ENCODE results near the gene TMCO5A.

Gene TMCO5A

GRCh38 chr15:37978231-37978630 is 43.8 kb downstream of the TMCO5A start:
- no peak for DNase-seq

- DNase-seq, result no peak
Observed at GRCh38 chr15:37979671-37980409, 45.4 kb downstream of the TMCO5A start.

GRCh38 chr15:37981201-37981600 is 46.8 kb downstream of the TMCO5A start:
- no peak for DNase-seq

- DNase-seq, result no peak
Observed at GRCh38 chr15:37981775-37982174, 47.3 kb downstream of the TMCO5A start.

- no peak for DNase-seq
Observed at GRCh38 chr15:37984368-37984767, 49.9 kb downstream of the TMCO5A start.

- no peak for DNase-seq
Observed at GRCh38 chr15:37995461-37996347, 61.3 kb downstream of the TMCO5A start.

Measured in CD4-positive, alpha-beta T cell treated with Interferon gamma for 1 hour (primary cell).